ENCODE measurements around the gene SLFNL1. TPM values are rescaled to one million over a fixed set of nuclear protein-coding genes. Genes with fewer than 3 reads are reported as not detected.

SLFNL1 gene
- total RNA-seq, 1 experiment from 2014 or later, result not detected

DNA sequence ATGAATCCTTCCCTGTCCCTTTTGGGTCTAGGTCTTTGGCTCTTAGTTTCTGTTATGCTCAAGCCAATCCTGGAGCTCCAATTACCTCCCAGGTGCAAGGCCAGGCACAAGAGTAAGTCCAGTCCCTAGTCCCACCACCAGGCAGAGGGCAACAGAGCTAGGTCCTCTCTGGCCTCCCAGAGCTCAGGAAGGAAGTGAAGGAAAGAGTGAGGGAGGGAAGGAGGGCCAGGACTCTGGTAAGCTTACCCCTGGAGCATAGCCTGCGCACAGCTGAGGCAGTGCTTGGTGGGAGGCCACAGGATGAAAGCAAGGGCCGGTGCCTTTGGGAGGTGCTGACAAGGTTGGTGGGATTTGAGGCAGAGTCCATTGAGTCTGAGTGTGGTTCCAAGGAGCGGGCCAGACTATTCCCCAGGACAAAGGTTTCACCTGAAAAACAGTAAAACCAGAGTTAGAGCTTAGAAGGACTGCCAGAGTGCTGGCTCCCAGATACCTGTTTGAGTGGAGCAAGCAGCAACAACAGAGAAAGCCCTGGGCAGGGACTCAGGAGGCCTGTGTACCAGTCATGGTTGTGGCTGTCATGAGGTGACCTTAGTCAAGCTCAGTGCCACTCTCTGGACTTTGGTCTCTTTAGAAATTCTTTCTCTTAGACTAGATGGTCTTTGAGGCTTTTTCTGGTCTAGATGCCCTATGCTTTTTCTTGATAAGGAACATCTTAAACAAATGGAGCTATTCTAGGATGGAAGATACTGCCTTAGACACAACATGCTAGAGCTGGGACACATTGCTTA lies 15.8 kb upstream of the SLFNL1 start (continued):
- TF ChIP-seq, protein P1, sequence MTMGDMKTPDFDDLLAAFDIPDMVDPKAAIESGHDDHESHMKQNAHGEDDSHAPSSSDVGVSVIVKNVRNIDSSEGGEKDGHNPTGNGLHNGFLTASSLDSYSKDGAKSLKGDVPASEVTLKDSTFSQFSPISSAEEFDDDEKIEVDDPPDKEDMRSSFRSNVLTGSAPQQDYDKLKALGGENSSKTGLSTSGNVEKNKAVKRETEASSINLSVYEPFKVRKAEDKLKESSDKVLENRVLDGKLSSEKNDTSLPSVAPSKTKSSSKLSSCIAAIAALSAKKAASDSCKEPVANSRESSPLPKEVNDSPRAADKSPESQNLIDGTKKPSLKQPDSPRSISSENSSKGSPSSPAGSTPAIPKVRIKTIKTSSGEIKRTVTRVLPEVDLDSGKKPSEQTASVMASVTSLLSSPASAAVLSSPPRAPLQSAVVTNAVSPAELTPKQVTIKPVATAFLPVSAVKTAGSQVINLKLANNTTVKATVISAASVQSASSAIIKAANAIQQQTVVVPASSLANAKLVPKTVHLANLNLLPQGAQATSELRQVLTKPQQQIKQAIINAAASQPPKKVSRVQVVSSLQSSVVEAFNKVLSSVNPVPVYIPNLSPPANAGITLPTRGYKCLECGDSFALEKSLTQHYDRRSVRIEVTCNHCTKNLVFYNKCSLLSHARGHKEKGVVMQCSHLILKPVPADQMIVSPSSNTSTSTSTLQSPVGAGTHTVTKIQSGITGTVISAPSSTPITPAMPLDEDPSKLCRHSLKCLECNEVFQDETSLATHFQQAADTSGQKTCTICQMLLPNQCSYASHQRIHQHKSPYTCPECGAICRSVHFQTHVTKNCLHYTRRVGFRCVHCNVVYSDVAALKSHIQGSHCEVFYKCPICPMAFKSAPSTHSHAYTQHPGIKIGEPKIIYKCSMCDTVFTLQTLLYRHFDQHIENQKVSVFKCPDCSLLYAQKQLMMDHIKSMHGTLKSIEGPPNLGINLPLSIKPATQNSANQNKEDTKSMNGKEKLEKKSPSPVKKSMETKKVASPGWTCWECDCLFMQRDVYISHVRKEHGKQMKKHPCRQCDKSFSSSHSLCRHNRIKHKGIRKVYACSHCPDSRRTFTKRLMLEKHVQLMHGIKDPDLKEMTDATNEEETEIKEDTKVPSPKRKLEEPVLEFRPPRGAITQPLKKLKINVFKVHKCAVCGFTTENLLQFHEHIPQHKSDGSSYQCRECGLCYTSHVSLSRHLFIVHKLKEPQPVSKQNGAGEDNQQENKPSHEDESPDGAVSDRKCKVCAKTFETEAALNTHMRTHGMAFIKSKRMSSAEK (CRISPR knock-in tag; IDR thresholded peaks at IDR 0.05; ENCODE audit: borderline replicate concordance), result no peak
- TF ChIP-seq, protein P2, sequence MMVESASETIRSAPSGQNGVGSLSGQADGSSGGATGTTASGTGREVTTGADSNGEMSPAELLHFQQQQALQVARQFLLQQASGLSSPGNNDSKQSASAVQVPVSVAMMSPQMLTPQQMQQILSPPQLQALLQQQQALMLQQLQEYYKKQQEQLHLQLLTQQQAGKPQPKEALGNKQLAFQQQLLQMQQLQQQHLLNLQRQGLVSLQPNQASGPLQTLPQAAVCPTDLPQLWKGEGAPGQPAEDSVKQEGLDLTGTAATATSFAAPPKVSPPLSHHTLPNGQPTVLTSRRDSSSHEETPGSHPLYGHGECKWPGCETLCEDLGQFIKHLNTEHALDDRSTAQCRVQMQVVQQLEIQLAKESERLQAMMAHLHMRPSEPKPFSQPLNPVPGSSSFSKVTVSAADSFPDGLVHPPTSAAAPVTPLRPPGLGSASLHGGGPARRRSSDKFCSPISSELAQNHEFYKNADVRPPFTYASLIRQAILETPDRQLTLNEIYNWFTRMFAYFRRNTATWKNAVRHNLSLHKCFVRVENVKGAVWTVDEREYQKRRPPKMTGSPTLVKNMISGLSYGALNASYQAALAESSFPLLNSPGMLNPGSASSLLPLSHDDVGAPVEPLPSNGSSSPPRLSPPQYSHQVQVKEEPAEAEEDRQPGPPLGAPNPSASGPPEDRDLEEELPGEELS (CRISPR knock-in tag; IDR thresholded peaks at IDR 0.05), result no peak

DNA sequence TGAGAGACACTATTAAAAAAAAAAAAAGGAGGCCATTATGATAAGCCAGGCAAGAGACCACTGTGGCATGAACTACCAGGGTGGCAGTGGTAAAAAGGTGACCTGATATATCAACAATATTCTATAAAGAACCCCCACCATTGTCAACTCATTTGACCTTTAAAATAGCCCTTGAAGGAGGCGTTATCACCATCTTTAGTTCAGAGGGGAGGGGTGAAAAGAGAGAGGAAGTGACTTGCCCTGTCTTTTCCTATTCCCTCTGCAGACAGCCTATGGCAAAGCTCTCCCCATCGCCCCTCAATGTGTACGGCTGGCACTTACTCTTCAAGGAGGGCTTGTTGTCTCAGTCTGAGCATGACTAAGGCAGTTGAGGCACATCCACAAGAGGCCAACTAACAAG lies 11.7 kb upstream of the SLFNL1 start:
- TF ChIP-seq, protein P3, sequence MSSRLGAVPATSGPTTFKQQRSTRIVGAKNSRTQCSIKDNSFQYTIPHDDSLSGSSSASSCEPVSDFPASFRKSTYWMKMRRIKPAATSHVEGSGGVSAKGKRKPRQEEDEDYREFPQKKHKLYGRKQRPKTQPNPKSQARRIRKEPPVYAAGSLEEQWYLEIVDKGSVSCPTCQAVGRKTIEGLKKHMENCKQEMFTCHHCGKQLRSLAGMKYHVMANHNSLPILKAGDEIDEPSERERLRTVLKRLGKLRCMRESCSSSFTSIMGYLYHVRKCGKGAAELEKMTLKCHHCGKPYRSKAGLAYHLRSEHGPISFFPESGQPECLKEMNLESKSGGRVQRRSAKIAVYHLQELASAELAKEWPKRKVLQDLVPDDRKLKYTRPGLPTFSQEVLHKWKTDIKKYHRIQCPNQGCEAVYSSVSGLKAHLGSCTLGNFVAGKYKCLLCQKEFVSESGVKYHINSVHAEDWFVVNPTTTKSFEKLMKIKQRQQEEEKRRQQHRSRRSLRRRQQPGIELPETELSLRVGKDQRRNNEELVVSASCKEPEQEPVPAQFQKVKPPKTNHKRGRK (CRISPR knock-in tag; IDR thresholded peaks at IDR 0.05; ENCODE audit: borderline replicate concordance), result no peak
- TF ChIP-seq, protein P4, sequence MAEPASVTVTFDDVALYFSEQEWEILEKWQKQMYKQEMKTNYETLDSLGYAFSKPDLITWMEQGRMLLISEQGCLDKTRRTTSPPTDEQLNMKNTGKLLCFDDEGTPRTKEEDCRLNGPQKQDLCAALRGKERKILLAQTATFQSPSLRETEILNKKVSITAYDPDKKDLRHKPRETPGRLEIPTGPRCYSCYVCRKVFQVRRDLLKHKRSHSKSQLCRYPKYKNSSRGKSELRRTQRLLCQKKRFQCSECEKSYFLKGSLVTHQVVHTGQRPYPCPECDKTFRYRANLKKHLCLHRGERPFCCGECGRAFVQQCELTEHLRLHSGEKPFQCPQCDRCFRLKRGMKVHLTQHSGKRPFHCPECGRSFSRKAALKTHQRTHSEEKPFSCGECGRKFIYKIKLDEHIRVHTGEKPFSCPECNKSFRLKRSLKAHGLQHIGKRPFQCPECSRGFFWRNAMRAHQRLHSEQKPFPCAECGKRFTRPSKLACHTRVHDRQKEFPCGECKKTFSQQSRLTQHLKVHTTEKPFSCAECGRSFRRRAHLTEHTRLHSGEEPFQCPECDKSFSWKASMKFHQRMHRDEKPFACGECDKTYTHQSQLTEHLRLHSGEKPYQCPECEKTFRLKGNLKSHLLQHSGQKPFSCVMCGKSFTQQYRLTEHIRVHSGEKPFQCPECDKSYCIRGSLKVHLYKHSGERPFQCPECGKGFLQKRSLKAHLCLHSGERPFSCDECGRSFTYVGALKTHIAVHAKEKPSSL (CRISPR knock-in tag; conservative IDR thresholded peaks at IDR 0.05), result no peak
- TF ChIP-seq, protein P5, sequence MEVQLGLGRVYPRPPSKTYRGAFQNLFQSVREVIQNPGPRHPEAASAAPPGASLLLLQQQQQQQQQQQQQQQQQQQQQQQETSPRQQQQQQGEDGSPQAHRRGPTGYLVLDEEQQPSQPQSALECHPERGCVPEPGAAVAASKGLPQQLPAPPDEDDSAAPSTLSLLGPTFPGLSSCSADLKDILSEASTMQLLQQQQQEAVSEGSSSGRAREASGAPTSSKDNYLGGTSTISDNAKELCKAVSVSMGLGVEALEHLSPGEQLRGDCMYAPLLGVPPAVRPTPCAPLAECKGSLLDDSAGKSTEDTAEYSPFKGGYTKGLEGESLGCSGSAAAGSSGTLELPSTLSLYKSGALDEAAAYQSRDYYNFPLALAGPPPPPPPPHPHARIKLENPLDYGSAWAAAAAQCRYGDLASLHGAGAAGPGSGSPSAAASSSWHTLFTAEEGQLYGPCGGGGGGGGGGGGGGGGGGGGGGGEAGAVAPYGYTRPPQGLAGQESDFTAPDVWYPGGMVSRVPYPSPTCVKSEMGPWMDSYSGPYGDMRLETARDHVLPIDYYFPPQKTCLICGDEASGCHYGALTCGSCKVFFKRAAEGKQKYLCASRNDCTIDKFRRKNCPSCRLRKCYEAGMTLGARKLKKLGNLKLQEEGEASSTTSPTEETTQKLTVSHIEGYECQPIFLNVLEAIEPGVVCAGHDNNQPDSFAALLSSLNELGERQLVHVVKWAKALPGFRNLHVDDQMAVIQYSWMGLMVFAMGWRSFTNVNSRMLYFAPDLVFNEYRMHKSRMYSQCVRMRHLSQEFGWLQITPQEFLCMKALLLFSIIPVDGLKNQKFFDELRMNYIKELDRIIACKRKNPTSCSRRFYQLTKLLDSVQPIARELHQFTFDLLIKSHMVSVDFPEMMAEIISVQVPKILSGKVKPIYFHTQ (CRISPR knock-in tag; IDR thresholded peaks at IDR 0.05), result no peak
- TF ChIP-seq, protein P6, sequence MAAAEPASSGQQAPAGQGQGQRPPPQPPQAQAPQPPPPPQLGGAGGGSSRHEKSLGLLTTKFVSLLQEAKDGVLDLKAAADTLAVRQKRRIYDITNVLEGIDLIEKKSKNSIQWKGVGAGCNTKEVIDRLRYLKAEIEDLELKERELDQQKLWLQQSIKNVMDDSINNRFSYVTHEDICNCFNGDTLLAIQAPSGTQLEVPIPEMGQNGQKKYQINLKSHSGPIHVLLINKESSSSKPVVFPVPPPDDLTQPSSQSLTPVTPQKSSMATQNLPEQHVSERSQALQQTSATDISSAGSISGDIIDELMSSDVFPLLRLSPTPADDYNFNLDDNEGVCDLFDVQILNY (CRISPR knock-in tag; IDR thresholded peaks at IDR 0.05), result no peak
- no peak for TF ChIP-seq TEAD1 (CRISPR knock-in tag; IDR thresholded peaks at IDR 0.05)
- no peak for TF ChIP-seq RORB (CRISPR knock-in tag; IDR thresholded peaks at IDR 0.05)
- no peak for TF ChIP-seq ZNF121 (CRISPR knock-in tag; IDR thresholded peaks at IDR 0.05)
- TF ChIP-seq, protein P7, sequence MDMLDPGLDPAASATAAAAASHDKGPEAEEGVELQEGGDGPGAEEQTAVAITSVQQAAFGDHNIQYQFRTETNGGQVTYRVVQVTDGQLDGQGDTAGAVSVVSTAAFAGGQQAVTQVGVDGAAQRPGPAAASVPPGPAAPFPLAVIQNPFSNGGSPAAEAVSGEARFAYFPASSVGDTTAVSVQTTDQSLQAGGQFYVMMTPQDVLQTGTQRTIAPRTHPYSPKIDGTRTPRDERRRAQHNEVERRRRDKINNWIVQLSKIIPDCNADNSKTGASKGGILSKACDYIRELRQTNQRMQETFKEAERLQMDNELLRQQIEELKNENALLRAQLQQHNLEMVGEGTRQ (CRISPR knock-in tag; IDR thresholded peaks at IDR 0.05), result no peak
- TF ChIP-seq NR2C2 (CRISPR knock-in tag; IDR thresholded peaks at IDR 0.05), result no peak
- no peak for TF ChIP-seq NFE2L1 (CRISPR knock-in tag; IDR thresholded peaks at IDR 0.05)
- ATAC-seq (no peak), DNase-seq (ENCODE audit: low spot score) (no peak)
- ChIA-PET CTCF (interaction anchor here (2.0 kb wide), 1 partner anchor 8 kb away, joined by 4 read pairs; no protein-coding TSS in a partner anchor), POLR2A (no interaction called here)
- H3K4me1 Mint-ChIP-seq, result peaks cover 19% of the 10 kb centered on the region
- H3K9me3 Mint-ChIP-seq, result peaks cover 4% of the 10 kb centered on the region; the same call in 1 of the 2 replicates
- peaks cover 32% of the 10 kb centered on the region for H3K36me3 Mint-ChIP-seq
- H3K4me3 Mint-ChIP-seq, result no peak overlapping the region
- H3K27me3 Mint-ChIP-seq (ENCODE audit: low read depth), result no peaks in the 10 kb centered on the region
- H3K27ac Mint-ChIP-seq, result no peak overlapping the region

Measured in WTC11 (cell line).